GM18511 (cell line): ENCODE data around the gene TICRR.
A peak's percentile ranks its signal among the peaks of the same experiment; 100 is the strongest.

Experiments used
- ATAC-seq: cut with Tn5 transposase; IDR thresholded peaks from one replicate; pipeline ENCODE4 v1.9.1; 2021; ENCODE audit warnings: mild to moderate bottlenecking, moderate library complexity; ENCODE audit not compliant: unreplicated experiment

TICRR gene

GRCh38 chr15:89652131-89652530, 76.9 kb downstream of the TICRR start:
- ATAC-seq = no peak

- no peak for ATAC-seq
Observed at GRCh38 chr15:89652666-89653065, 77.4 kb downstream of the TICRR start.

- ATAC-seq = no peak
Observed at GRCh38 chr15:89653578-89653977, 78.3 kb downstream of the TICRR start.

GRCh38 chr15:89654301-89654761, 79.1 kb downstream of the TICRR start:
- no peak for ATAC-seq

- peak; percentile 51 for ATAC-seq
Observed at GRCh38 chr15:89654847-89655805, 79.9 kb downstream of the TICRR start, which contains the start of gene KIF7. KIF7 (minus strand) TSS chr15:89655467; CDS start chr15:89652930, 2,537 bp downstream.

- ATAC-seq = no peak
Observed at GRCh38 chr15:89656116-89656815, 81.0 kb downstream of the TICRR start.

- no peak for ATAC-seq
Observed at GRCh38 chr15:89657686-89658200, 82.5 kb downstream of the TICRR start.

GRCh38 chr15:89659295-89659694, 84.0 kb downstream of the TICRR start:
- no peak for ATAC-seq

- no peak for ATAC-seq
Observed at GRCh38 chr15:89660556-89660955, 85.3 kb downstream of the TICRR start.

- ATAC-seq = no peak
Observed at GRCh38 chr15:89662893-89663626, 87.8 kb downstream of the TICRR start.

- ATAC-seq = no peak
Observed at GRCh38 chr15:89664441-89665350, 89.4 kb downstream of the TICRR start.

- peak; percentile 71 for ATAC-seq
Observed at GRCh38 chr15:89665449-89666181, 90.3 kb downstream of the TICRR start.

- peak; percentile 28 for ATAC-seq
Observed at GRCh38 chr15:89666184-89666857, 91.1 kb downstream of the TICRR start.

GRCh38 chr15:89666858-89667705, 91.8 kb downstream of the TICRR start:
- ATAC-seq = no peak

- ATAC-seq = no peak
Observed at GRCh38 chr15:89667706-89667960, 92.4 kb downstream of the TICRR start.

GRCh38 chr15:89668171-89668570, 92.9 kb downstream of the TICRR start:
- no peak for ATAC-seq

- no peak for ATAC-seq
Observed at GRCh38 chr15:89669309-89669865, 94.1 kb downstream of the TICRR start.

- no peak for ATAC-seq
Observed at GRCh38 chr15:89669941-89670340, 94.7 kb downstream of the TICRR start.
